WTC11 (cell line): ENCODE data around the gene ASCC3. TPM values are rescaled to one million over a fixed set of nuclear protein-coding genes. Genes with fewer than 3 reads are reported as not detected.

Source experiments
- ATAC-seq: fragments of 200-7000 bp; cut with Tn5 transposase; 2 replicates; pipeline ENCODE4 v1.10.0; 2021; ENCODE audit warnings: mild to moderate bottlenecking, moderate library complexity
- CTCF ChIA-PET: fragments of 300-600 bp; sonication (Branson Sonifier 250); formaldehyde crosslinking; loops from one replicate; lab custom pipeline; 2021; ENCODE audit warnings: antibody characterized with exemption; lab: Charles Lee
- POLR2A ChIA-PET: fragments of 350-600 bp; sonication (Branson Sonifier 250); formaldehyde crosslinking; loops from one replicate; lab custom pipeline; 2021; ENCODE audit warnings: antibody characterized with exemption; lab: Charles Lee
- DNase-seq: peaks from one replicate; pipeline ENCODE4 v3.0.0; 2021; ENCODE audit warnings: low spot score
- H3K27ac Mint-ChIP-seq: 2 replicates; pipeline ENCODE4 v1.8.0; 2021; ENCODE audit warnings: mixed read lengths
- H3K27me3 Mint-ChIP-seq: 2 replicates; pipeline ENCODE4 v1.8.0; 2021; ENCODE audit warnings: low read depth, mild to moderate bottlenecking, moderate library complexity, mixed read lengths
- H3K36me3 Mint-ChIP-seq: 2 replicates; pipeline ENCODE4 v1.8.0; 2021; ENCODE audit warnings: mixed read lengths
- H3K4me1 Mint-ChIP-seq: 2 replicates; pipeline ENCODE4 v1.8.0; 2022; ENCODE audit warnings: mixed read lengths
- H3K4me3 Mint-ChIP-seq: 2 replicates; pipeline ENCODE4 v1.8.0; 2021; ENCODE audit warnings: mild to moderate bottlenecking, moderate library complexity, mixed read lengths
- H3K9me3 Mint-ChIP-seq: 2 replicates; pipeline ENCODE4 v1.8.0; 2021; ENCODE audit warnings: mixed read lengths
- AR ChIP-seq: fragments of 250-450 bp; sonication (Bioruptor Pico); IDR thresholded peaks from 2 replicates; pipeline ENCODE4 v1.9.0; 2021; ENCODE audit warnings: mild to moderate bottlenecking
- ATF2 ChIP-seq: sonication (generic); formaldehyde crosslinking; IDR thresholded peaks from 2 replicates; pipeline ENCODE4 v1.8.1; 2022; ENCODE audit warnings: low read depth, missing genetic modification reagents, borderline replicate concordance
- CBFB ChIP-seq: sonication (generic); formaldehyde crosslinking; IDR thresholded peaks from 2 replicates; pipeline ENCODE4 v1.8.1; 2022; ENCODE audit warnings: mild to moderate bottlenecking, low read depth, missing genetic modification reagents
- CREB1 ChIP-seq: sonication (generic); formaldehyde crosslinking; IDR thresholded peaks from 2 replicates; pipeline ENCODE4 v1.8.0; 2023; ENCODE audit warnings: mild to moderate bottlenecking, missing genetic modification reagents
- E2F4 ChIP-seq: sonication (generic); formaldehyde crosslinking; IDR thresholded peaks from 2 replicates; pipeline ENCODE4 v1.8.1; 2022; ENCODE audit warnings: low read depth, mild to moderate bottlenecking, moderate library complexity, missing genetic modification reagents, borderline replicate concordance
- E2F5 ChIP-seq: sonication (generic); formaldehyde crosslinking; IDR thresholded peaks from 2 replicates; pipeline ENCODE4 v1.8.1; 2022; ENCODE audit warnings: mild to moderate bottlenecking, moderate library complexity, missing genetic modification reagents
- ESRRA ChIP-seq: sonication (generic); formaldehyde crosslinking; IDR thresholded peaks from 2 replicates; pipeline ENCODE4 v1.8.1; 2022; ENCODE audit warnings: mild to moderate bottlenecking, missing genetic modification reagents, borderline replicate concordance
- GTF2I ChIP-seq: fragments of 250-450 bp; sonication (Bioruptor Pico); conservative IDR thresholded peaks from 2 replicates; pipeline ENCODE4 v1.4.0; 2021; ENCODE audit warnings: mild to moderate bottlenecking
- IRF1 ChIP-seq: sonication (generic); formaldehyde crosslinking; IDR thresholded peaks from 2 replicates; pipeline ENCODE4 v1.8.0; 2023; ENCODE audit warnings: missing genetic modification reagents
- JAZF1 ChIP-seq: fragments of 250-450 bp; sonication (Bioruptor Pico); IDR thresholded peaks from 2 replicates; pipeline ENCODE4 v1.9.0; 2021; ENCODE audit warnings: moderate library complexity, mild to moderate bottlenecking, inconsistent platforms
- JUN ChIP-seq: sonication (generic); formaldehyde crosslinking; IDR thresholded peaks from 2 replicates; pipeline ENCODE4 v1.8.0; 2023; ENCODE audit warnings: mild to moderate bottlenecking, missing genetic modification reagents
- NFATC4 ChIP-seq: fragments of 250-450 bp; sonication (Bioruptor Pico); IDR thresholded peaks from 2 replicates; pipeline ENCODE4 v1.9.0; 2021; ENCODE audit warnings: mild to moderate bottlenecking
- NR2C2 ChIP-seq: sonication (generic); formaldehyde crosslinking; IDR thresholded peaks from 2 replicates; pipeline ENCODE4 v1.8.0; 2022; ENCODE audit warnings: mild to moderate bottlenecking, missing genetic modification reagents
- RORB ChIP-seq: fragments of 250-450 bp; sonication (Bioruptor Pico); IDR thresholded peaks from 2 replicates; pipeline ENCODE4 v1.9.0; 2021; ENCODE audit warnings: mild to moderate bottlenecking
- SOX15 ChIP-seq: fragments of 250-450 bp; sonication (Bioruptor Pico); IDR thresholded peaks from 2 replicates; pipeline ENCODE4 v1.9.0; 2021; ENCODE audit warnings: mild to moderate bottlenecking
- ZBTB21 ChIP-seq: sonication (generic); formaldehyde crosslinking; IDR thresholded peaks from 2 replicates; pipeline ENCODE4 v1.8.1; 2023; ENCODE audit warnings: mild to moderate bottlenecking, missing genetic modification reagents, borderline replicate concordance
- ZNF425 ChIP-seq: fragments of 250-450 bp; sonication (Bioruptor Pico); conservative IDR thresholded peaks from 2 replicates; pipeline ENCODE4 v1.9.0; 2021; ENCODE audit warnings: mild to moderate bottlenecking
- ZNF532 ChIP-seq: fragments of 250-450 bp; sonication (Bioruptor Pico); IDR thresholded peaks from 2 replicates; pipeline ENCODE4 v1.9.0; 2021; ENCODE audit warnings: mild to moderate bottlenecking, borderline replicate concordance
- total RNA-seq: library from RNA; stranded (reverse); gene quantifications from 3 replicates; pipeline ENCODE4 v1.2.3, GENCODE V29; 2021

Gene ASCC3
- total RNA-seq, 1 experiment from 2014 or later = 80.7 TPM

- Mint-ChIP-seq H3K4me1 (peaks cover 5% of the 10 kb centered on the region), H3K9me3 (no peaks in the 10 kb centered on the region), H3K27ac (no peak overlapping the region), H3K4me3 (no peak overlapping the region), H3K27me3 (no peaks in the 10 kb centered on the region), H3K36me3 (no peaks in the 10 kb centered on the region)
- no peak for DNase-seq
- ChIA-PET POLR2A (no interaction called here), CTCF (no interaction called here)
- no peak for TF ChIP-seq GTF2I (CRISPR knock-in tag)
- no peak for TF ChIP-seq ZNF425 (CRISPR knock-in tag)
- TF ChIP-seq JAZF1 (CRISPR knock-in tag) = no peak
- no peak for TF ChIP-seq ZNF532 (CRISPR knock-in tag)
- TF ChIP-seq E2F5 (CRISPR knock-in tag) = no peak
- no peak for TF ChIP-seq AR (CRISPR knock-in tag)
- no peak for TF ChIP-seq SOX15 (CRISPR knock-in tag)
- no peak for TF ChIP-seq CREB1 (CRISPR knock-in tag)
- no peak for ATAC-seq
These were observed 105.5 kb downstream of the ASCC3 start for GRCh38 chr6:100775667-100776066.

GRCh38 chr6:100774681-100775080 is 106.4 kb downstream of the ASCC3 start:
- Mint-ChIP-seq H3K27me3 (no peaks in the 10 kb centered on the region), H3K36me3 (no peaks in the 10 kb centered on the region), H3K4me1 (peaks cover 5% of the 10 kb centered on the region), H3K27ac (no peak overlapping the region), H3K4me3 (no peak overlapping the region), H3K9me3 (no peaks in the 10 kb centered on the region)
- DNase-seq (no peak), ATAC-seq (no peak)
- ChIA-PET POLR2A (no interaction called here), CTCF (no interaction called here)
- no peak for TF ChIP-seq CBFB
- no peak for TF ChIP-seq NR2C2 (CRISPR knock-in tag)
- no peak for TF ChIP-seq ATF2 (CRISPR knock-in tag)
- TF ChIP-seq ZBTB21 = no peak
- no peak for TF ChIP-seq ESRRA (CRISPR knock-in tag)
- no peak for TF ChIP-seq ZNF425 (CRISPR knock-in tag)
- no peak for TF ChIP-seq JUN (CRISPR knock-in tag)
- no peak for TF ChIP-seq RORB (CRISPR knock-in tag)
- TF ChIP-seq E2F4 (CRISPR knock-in tag) = no peak
- TF ChIP-seq NFATC4 (CRISPR knock-in tag) = no peak
- no peak for TF ChIP-seq IRF1 (CRISPR knock-in tag)
- no peak for TF ChIP-seq SOX15 (CRISPR knock-in tag)
